KMS-11 (cell line): ENCODE results near the gene VWF.

Source experiments
- H2AFZ ChIP-seq: fragments of 200-600 bp; sonication (generic); 2 replicates; pipeline ENCODE4 v1.6.1; 2016; ENCODE audit warnings: antibody characterized with exemption, mixed run types, low read depth
- H3K27ac ChIP-seq: fragments of 200-600 bp; sonication (generic); 2 replicates; pipeline ENCODE4 v1.6.1; 2016; ENCODE audit warnings: mild to moderate bottlenecking, mixed run types
- H3K27me3 ChIP-seq: fragments of 200-600 bp; sonication (generic); 2 replicates; pipeline ENCODE4 v1.6.1; 2017; ENCODE audit warnings: mild to moderate bottlenecking, low read depth, mixed run types, moderate library complexity; ENCODE audit not compliant: insufficient read depth
- H3K36me3 ChIP-seq: fragments of 200-600 bp; sonication (generic); 2 replicates; pipeline ENCODE4 v1.6.1; 2017; ENCODE audit warnings: mild to moderate bottlenecking, mixed run types; ENCODE audit not compliant: insufficient read depth
- H3K4me1 ChIP-seq: fragments of 200-600 bp; sonication (generic); 2 replicates; pipeline ENCODE4 v1.6.1; 2016; ENCODE audit warnings: mild to moderate bottlenecking, low read depth, mixed run types; ENCODE audit not compliant: poor library complexity, severe bottlenecking
- H3K4me2 ChIP-seq: fragments of 200-600 bp; sonication (generic); 2 replicates; pipeline ENCODE4 v1.7.0; 2016; ENCODE audit warnings: mild to moderate bottlenecking, mixed run types
- H3K4me3 ChIP-seq: fragments of 200-600 bp; sonication (generic); IDR thresholded peaks from 2 replicates; pipeline ENCODE4 v1.6.1; 2017; ENCODE audit warnings: low read depth, low read length, mixed read lengths; ENCODE audit not compliant: insufficient read depth
- H3K79me2 ChIP-seq: fragments of 200-600 bp; sonication (generic); 2 replicates; pipeline ENCODE4 v1.6.1; 2016; ENCODE audit warnings: low read depth, mixed run types; ENCODE audit not compliant: insufficient read depth
- H3K9ac ChIP-seq: fragments of 200-600 bp; sonication (generic); 2 replicates; pipeline ENCODE4 v1.6.1; 2016; ENCODE audit warnings: mild to moderate bottlenecking, mixed run types
- H4K20me1 ChIP-seq: fragments of 200-600 bp; sonication (generic); 2 replicates; pipeline ENCODE4 v1.6.1; 2016; ENCODE audit warnings: mild to moderate bottlenecking, mixed run types; ENCODE audit not compliant: insufficient read depth
- TF ChIP-seq, protein P1 (sequence below): fragments of 200-600 bp; sonication (generic); conservative IDR thresholded peaks from 2 replicates; pipeline ENCODE4 v1.6.1; 2017; ENCODE audit warnings: low read depth, mild to moderate bottlenecking, antibody characterized with exemption, low read length, moderate library complexity, mixed read lengths

VWF gene

DNA sequence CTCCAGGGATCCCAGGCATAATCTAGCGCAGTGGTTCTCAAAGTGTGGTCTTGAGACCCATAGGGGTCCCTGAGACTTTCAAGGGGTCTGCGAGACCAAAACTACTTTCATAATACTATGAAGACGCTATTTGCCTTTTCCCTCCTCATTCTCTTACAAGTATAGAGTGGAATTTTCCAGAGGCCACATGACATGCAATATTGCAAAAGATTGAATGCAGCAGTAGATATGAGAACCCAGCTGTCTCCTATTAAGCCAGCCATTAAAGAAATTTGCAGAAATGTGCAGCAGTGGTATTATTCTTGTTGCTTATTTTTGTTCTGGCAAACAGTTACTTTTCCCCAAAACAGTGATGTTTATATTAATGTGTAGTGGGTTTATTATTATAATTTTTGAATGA, 62.8 kb downstream of the VWF start:
- Histone ChIP-seq H3K4me1 (no peaks in the 10 kb centered on the region), H3K9ac (no peak overlapping the region)

DNA sequence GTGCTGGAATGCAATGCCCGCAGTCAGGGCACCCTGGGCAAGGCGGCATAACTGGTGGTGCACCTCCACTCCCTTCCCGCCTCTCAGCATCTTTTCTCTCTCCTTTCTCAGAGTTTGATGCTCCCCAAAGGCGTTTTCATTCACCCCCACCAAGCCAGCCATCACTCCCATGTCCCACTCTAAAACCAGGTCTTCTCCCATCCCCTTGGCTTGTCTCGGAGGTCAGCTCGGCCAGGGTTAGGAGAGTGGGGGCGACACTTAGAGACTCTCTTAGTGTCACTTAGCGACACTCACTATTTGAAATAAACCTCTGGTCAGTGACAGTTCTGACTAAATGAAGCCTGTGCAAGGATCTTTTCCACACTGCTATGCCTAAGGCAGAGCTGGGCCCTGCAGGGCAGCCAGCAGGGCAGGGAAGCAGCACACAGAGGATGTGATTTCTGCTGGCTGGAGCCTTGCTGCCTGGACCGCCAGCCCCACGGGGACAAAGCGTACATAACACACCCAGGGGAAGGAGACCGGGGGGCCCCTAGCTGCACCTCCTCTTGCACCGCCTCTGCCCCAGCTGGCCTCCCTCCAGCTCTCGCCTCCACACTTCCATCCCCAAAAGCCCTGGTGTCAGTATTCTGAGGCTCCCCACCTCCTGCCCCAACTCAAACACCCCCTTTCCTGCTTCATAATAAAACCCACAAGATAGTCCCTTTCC, 64.5 kb downstream of the VWF start:
- H3K27me3 ChIP-seq: no peaks in the 10 kb centered on the region
- H3K4me2 ChIP-seq: no peak overlapping the region
- H3K4me1 ChIP-seq: no peaks in the 10 kb centered on the region
- H3K36me3 ChIP-seq: no peaks in the 10 kb centered on the region
- TF ChIP-seq, protein P1, sequence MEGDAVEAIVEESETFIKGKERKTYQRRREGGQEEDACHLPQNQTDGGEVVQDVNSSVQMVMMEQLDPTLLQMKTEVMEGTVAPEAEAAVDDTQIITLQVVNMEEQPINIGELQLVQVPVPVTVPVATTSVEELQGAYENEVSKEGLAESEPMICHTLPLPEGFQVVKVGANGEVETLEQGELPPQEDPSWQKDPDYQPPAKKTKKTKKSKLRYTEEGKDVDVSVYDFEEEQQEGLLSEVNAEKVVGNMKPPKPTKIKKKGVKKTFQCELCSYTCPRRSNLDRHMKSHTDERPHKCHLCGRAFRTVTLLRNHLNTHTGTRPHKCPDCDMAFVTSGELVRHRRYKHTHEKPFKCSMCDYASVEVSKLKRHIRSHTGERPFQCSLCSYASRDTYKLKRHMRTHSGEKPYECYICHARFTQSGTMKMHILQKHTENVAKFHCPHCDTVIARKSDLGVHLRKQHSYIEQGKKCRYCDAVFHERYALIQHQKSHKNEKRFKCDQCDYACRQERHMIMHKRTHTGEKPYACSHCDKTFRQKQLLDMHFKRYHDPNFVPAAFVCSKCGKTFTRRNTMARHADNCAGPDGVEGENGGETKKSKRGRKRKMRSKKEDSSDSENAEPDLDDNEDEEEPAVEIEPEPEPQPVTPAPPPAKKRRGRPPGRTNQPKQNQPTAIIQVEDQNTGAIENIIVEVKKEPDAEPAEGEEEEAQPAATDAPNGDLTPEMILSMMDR: no peak
- no peak overlapping the region for H3K9ac ChIP-seq
- H4K20me1 ChIP-seq: no peaks in the 10 kb centered on the region
- H3K27ac ChIP-seq: no peak overlapping the region
- H2AFZ ChIP-seq: no peak overlapping the region
- H3K4me3 ChIP-seq: no peak overlapping the region
- no peaks in the 10 kb centered on the region for H3K79me2 ChIP-seq

More for the DNA sequence above, 62.8 kb downstream of the VWF start:
- TF ChIP-seq, protein P1: no peak
- Histone ChIP-seq H2AFZ (no peak overlapping the region), H4K20me1 (no peaks in the 10 kb centered on the region), H3K4me3 (no peak overlapping the region), H3K79me2 (no peaks in the 10 kb centered on the region), H3K27me3 (no peaks in the 10 kb centered on the region), H3K36me3 (no peaks in the 10 kb centered on the region), H3K4me2 (no peak overlapping the region), H3K27ac (no peak overlapping the region)

DNA sequence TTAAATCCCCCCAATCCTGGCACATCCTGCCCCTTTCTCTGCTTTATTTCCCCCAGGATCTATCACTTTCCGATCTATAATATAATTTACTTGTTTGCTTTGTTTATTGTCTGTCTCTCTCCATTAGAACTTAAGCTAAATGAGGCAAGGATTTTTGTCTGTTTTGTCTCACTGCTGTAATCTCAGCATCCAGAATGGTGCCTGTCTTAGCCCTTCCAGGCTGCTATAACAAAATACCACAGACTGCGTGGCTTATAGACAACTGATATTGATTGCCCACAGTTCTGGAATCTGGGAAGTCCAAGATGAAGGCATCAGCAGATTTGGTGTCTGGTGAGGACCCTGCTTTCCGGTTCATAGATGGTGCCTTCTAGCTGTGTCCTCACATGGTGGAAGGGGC, 65.2 kb downstream of the VWF start:
- Histone ChIP-seq H3K27me3 (no peaks in the 10 kb centered on the region), H3K4me1 (no peaks in the 10 kb centered on the region), H3K4me2 (no peak overlapping the region), H3K9ac (no peak overlapping the region), H3K4me3 (no peak overlapping the region), H2AFZ (no peak overlapping the region), H4K20me1 (no peaks in the 10 kb centered on the region), H3K79me2 (no peaks in the 10 kb centered on the region), H3K36me3 (no peaks in the 10 kb centered on the region), H3K27ac (no peak overlapping the region)
- TF ChIP-seq, protein P1: no peak

DNA sequence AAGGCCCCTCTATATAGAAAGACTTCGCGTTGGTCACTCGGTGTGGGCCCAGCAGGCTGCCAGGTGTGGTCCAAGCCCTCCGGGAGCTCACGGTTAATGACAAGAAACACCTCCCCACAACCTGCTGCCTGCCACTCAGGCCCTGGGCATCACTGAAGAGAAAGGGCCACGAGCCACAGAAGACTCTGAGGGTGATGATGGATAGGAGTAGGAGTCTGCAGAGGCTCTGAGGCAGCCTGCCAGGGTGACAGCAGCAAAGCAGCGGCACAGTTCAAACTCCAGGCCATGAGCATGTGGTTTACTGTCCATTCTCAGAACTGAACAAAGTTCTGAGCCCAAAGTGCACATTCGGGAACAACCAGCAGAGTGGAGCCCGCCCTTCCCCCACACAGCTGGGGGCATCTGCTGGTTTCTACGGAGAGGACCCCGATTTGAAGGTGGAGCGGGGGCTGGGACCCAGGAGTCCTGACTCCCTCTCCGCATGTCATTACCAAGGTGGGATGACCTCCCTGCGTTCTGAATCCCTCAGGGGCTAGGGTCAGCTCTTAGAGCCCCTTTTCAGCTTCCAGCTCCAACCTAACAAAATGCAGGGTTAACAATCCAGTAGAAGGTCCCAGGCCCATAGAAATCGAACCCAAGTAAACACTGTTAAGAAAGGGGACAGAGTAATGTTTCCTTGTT, 65.8 kb downstream of the VWF start:
- Histone ChIP-seq H3K4me1 (no peaks in the 10 kb centered on the region), H4K20me1 (no peaks in the 10 kb centered on the region), H2AFZ (no peak overlapping the region), H3K9ac (no peak overlapping the region), H3K4me2 (no peak overlapping the region), H3K27ac (no peak overlapping the region), H3K36me3 (no peaks in the 10 kb centered on the region), H3K27me3 (no peaks in the 10 kb centered on the region), H3K4me3 (no peak overlapping the region), H3K79me2 (no peaks in the 10 kb centered on the region)
- TF ChIP-seq, protein P1: no peak
